ENCODE measurements around the gene TBC1D17. TPM values are rescaled to one million over a fixed set of nuclear protein-coding genes. Genes with fewer than 3 reads are reported as not detected.

The TBC1D17 gene
- total RNA-seq, 1 donor from 2014 or later, result 36.8 TPM

- peaks cover 26% of the 10 kb centered on the region for H3K27me3 Mint-ChIP-seq (ENCODE audit: unreplicated experiment)
- no peak for DNase-seq (ENCODE audit: low spot score)
- H3K27ac Mint-ChIP-seq (ENCODE audit: unreplicated experiment), result no peak overlapping the region
- no peak overlapping the region for H3K4me3 Mint-ChIP-seq (ENCODE audit: unreplicated experiment)
- peaks cover 13% of the 10 kb centered on the region for H3K4me1 Mint-ChIP-seq (ENCODE audit: unreplicated experiment)
- H3K36me3 Mint-ChIP-seq (ENCODE audit: low read depth, unreplicated experiment), result peaks cover 28% of the 10 kb centered on the region
- TF ChIP-seq CTCF (IDR thresholded peaks at IDR 0.05; ENCODE audit: unreplicated experiment), result no peak
- no peaks in the 10 kb centered on the region for H3K9me3 Mint-ChIP-seq (ENCODE audit: unreplicated experiment)
Observed at GRCh38 chr19:49931293-49932040, 54.0 kb downstream of the TBC1D17 start.

- no peak for DNase-seq (ENCODE audit: low spot score)
- Mint-ChIP-seq H3K27ac (ENCODE audit: unreplicated experiment) (no peak overlapping the region), H3K36me3 (ENCODE audit: low read depth, unreplicated experiment) (peaks cover 26% of the 10 kb centered on the region), H3K4me3 (ENCODE audit: unreplicated experiment) (no peak overlapping the region), H3K4me1 (ENCODE audit: unreplicated experiment) (peaks cover 13% of the 10 kb centered on the region), H3K27me3 (ENCODE audit: unreplicated experiment) (peaks cover 25% of the 10 kb centered on the region), H3K9me3 (ENCODE audit: unreplicated experiment) (no peaks in the 10 kb centered on the region)
- no peak for TF ChIP-seq CTCF (IDR thresholded peaks at IDR 0.05; ENCODE audit: unreplicated experiment)
Observed at GRCh38 chr19:49932041-49932451, 54.5 kb downstream of the TBC1D17 start.

GRCh38 chr19:49932731-49933131 lies 55.2 kb downstream of the TBC1D17 start:
- Mint-ChIP-seq H3K36me3 (ENCODE audit: low read depth, unreplicated experiment) (peaks cover 24% of the 10 kb centered on the region), H3K27me3 (ENCODE audit: unreplicated experiment) (peaks cover 24% of the 10 kb centered on the region), H3K27ac (ENCODE audit: unreplicated experiment) (no peak overlapping the region), H3K4me1 (ENCODE audit: unreplicated experiment) (peaks cover 8% of the 10 kb centered on the region), H3K4me3 (ENCODE audit: unreplicated experiment) (no peak overlapping the region), H3K9me3 (ENCODE audit: unreplicated experiment) (no peaks in the 10 kb centered on the region)
- DNase-seq (ENCODE audit: low spot score), result no peak
- TF ChIP-seq CTCF (IDR thresholded peaks at IDR 0.05; ENCODE audit: unreplicated experiment), result no peak

GRCh38 chr19:49933643-49934042 lies 56.1 kb downstream of the TBC1D17 start:
- H3K27ac Mint-ChIP-seq (ENCODE audit: unreplicated experiment), result peak overlapping the region; percentile 11
- peaks cover 15% of the 10 kb centered on the region for H3K27me3 Mint-ChIP-seq (ENCODE audit: unreplicated experiment)
- H3K4me3 Mint-ChIP-seq (ENCODE audit: unreplicated experiment), result peak overlapping the region; percentile 35
- DNase-seq (ENCODE audit: low spot score), result no peak
- peaks cover 1% of the 10 kb centered on the region for H3K4me1 Mint-ChIP-seq (ENCODE audit: unreplicated experiment)
- H3K9me3 Mint-ChIP-seq (ENCODE audit: unreplicated experiment), result no peaks in the 10 kb centered on the region
- H3K36me3 Mint-ChIP-seq (ENCODE audit: low read depth, unreplicated experiment), result peaks cover 19% of the 10 kb centered on the region
- no peak for TF ChIP-seq CTCF (IDR thresholded peaks at IDR 0.05; ENCODE audit: unreplicated experiment)

GRCh38 chr19:49936549-49936948 lies 59.0 kb downstream of the TBC1D17 start:
- no peak overlapping the region for H3K27ac Mint-ChIP-seq (ENCODE audit: unreplicated experiment)
- no peak for DNase-seq (ENCODE audit: low spot score)
- no peaks in the 10 kb centered on the region for H3K9me3 Mint-ChIP-seq (ENCODE audit: unreplicated experiment)

More at GRCh38 chr19:49936549-49936948, 59.0 kb downstream of the TBC1D17 start:
- Mint-ChIP-seq H3K27me3 (ENCODE audit: unreplicated experiment) (peaks cover 8% of the 10 kb centered on the region), H3K4me3 (ENCODE audit: unreplicated experiment) (no peak overlapping the region), H3K4me1 (ENCODE audit: unreplicated experiment) (no peaks in the 10 kb centered on the region), H3K36me3 (ENCODE audit: low read depth, unreplicated experiment) (peaks cover 13% of the 10 kb centered on the region)
- TF ChIP-seq CTCF (IDR thresholded peaks at IDR 0.05; ENCODE audit: unreplicated experiment), result no peak

All from endothelial cell (in vitro differentiated cells).